GM06990 (cell line): ENCODE results near the gene STEAP3.

ENCODE experiments used
- DNase-seq: peaks from one replicate; pipeline ENCODE4 v3.0.0-alpha.2; 2011; ENCODE audit not compliant: insufficient read length; ENCODE audit errors: extremely low read depth
- H3K27me3 ChIP-seq: replicated peaks from 2 replicates; pipeline ENCODE4 v1.6.0; 2011; ENCODE audit warnings: low read length; ENCODE audit not compliant: control insufficient read depth, insufficient read depth
- H3K36me3 ChIP-seq: 2 replicates; pipeline ENCODE4 v1.5.1; 2011; ENCODE audit warnings: low read length; ENCODE audit not compliant: control insufficient read depth, insufficient read depth
- H3K4me3 ChIP-seq: replicated peaks from 2 replicates; pipeline ENCODE4 v1.5.1; 2011; ENCODE audit warnings: low read depth, mild to moderate bottlenecking, control low read depth, low read length
- CTCF ChIP-seq: IDR thresholded peaks from 2 replicates; pipeline ENCODE4 v1.5.1; 2011; ENCODE audit warnings: low read length, control low read depth, mild to moderate bottlenecking, inconsistent platforms; ENCODE audit not compliant: insufficient read depth, poor library complexity, severe bottlenecking

The STEAP3 gene

GRCh38 chr2:119177838-119178190 lies 45.8 kb upstream of the STEAP3 start:
- DNase-seq = no peak
- no peak overlapping the region for H3K4me3 ChIP-seq
- H3K27me3 ChIP-seq = no peaks in the 10 kb centered on the region; the same call in 1 of the 2 replicates
- TF ChIP-seq CTCF = no peak
- H3K36me3 ChIP-seq = no peaks in the 10 kb centered on the region

- no peaks in the 10 kb centered on the region; the same call in 1 of the 2 replicates for H3K27me3 ChIP-seq
- TF ChIP-seq CTCF = no peak
- H3K4me3 ChIP-seq = no peak overlapping the region
- H3K36me3 ChIP-seq = no peaks in the 10 kb centered on the region
- no peak for DNase-seq
These were observed 44.9 kb upstream of the STEAP3 start for GRCh38 chr2:119178776-119179175.

- TF ChIP-seq CTCF = no peak
- H3K4me3 ChIP-seq = no peak overlapping the region
- no peak for DNase-seq
- H3K36me3 ChIP-seq = no peaks in the 10 kb centered on the region
- H3K27me3 ChIP-seq = no peaks in the 10 kb centered on the region; the same call in 1 of the 2 replicates
These were observed 44.4 kb upstream of the STEAP3 start for GRCh38 chr2:119179202-119179601.

GRCh38 chr2:119179991-119180390 lies 43.6 kb upstream of the STEAP3 start:
- no peak for DNase-seq
- Histone ChIP-seq H3K4me3 (no peak overlapping the region), H3K27me3 (no peaks in the 10 kb centered on the region; the same call in 1 of the 2 replicates), H3K36me3 (no peaks in the 10 kb centered on the region)
- TF ChIP-seq CTCF = no peak

- DNase-seq = no peak
- H3K4me3 ChIP-seq = no peak overlapping the region
- H3K36me3 ChIP-seq = no peaks in the 10 kb centered on the region
- no peak for TF ChIP-seq CTCF
- H3K27me3 ChIP-seq = no peaks in the 10 kb centered on the region; the same call in 1 of the 2 replicates
These were observed 42.7 kb upstream of the STEAP3 start for GRCh38 chr2:119180892-119181291.

- Histone ChIP-seq H3K36me3 (no peaks in the 10 kb centered on the region), H3K27me3 (no peaks in the 10 kb centered on the region; the same call in 1 of the 2 replicates), H3K4me3 (no peak overlapping the region)
- no peak for TF ChIP-seq CTCF
- no peak for DNase-seq
These were observed 42.2 kb upstream of the STEAP3 start for GRCh38 chr2:119181391-119181790.
